ENCODE data around the gene PSMB8.

- no peak for TF ChIP-seq CTCF (IDR thresholded peaks at IDR 0.05 in 2 of 3, conservative IDR thresholded peaks at IDR 0.05 in 1 of 3; ENCODE audit: borderline replicate concordance in 1 of 3, insufficient read depth in 1 of 3, low read depth in 2 of 3, low read length in 2 of 3)
- TF ChIP-seq ZNF274 (IDR thresholded peaks at IDR 0.05; ENCODE audit: low read depth, low read length) = no peak
- TF ChIP-seq EGR1 (IDR thresholded peaks at IDR 0.05; ENCODE audit: low read depth) = no peak
- TF ChIP-seq SP1 (IDR thresholded peaks at IDR 0.05; ENCODE audit: low read depth) = no peak
- TF ChIP-seq POLR2A (IDR thresholded peaks at IDR 0.05; ENCODE audit: borderline replicate concordance, extremely low read depth, insufficient read depth, insufficient read length) = no peak
- TF ChIP-seq CEBPB (IDR thresholded peaks at IDR 0.05; ENCODE audit: low read depth) = no peak
- no peak for TF ChIP-seq REST (IDR thresholded peaks at IDR 0.05; ENCODE audit: low read depth)
- no peak for TF ChIP-seq CBX3 (IDR thresholded peaks at IDR 0.05; ENCODE audit: low read depth)
- no peak for TF ChIP-seq YY1 (IDR thresholded peaks at IDR 0.05; ENCODE audit: extremely low read depth, insufficient replicate concordance, low read depth, low read length)
- no peak for TF ChIP-seq EZH2 (IDR thresholded peaks at IDR 0.05)
- TF ChIP-seq ZBTB33 (IDR thresholded peaks at IDR 0.05; ENCODE audit: extremely low read depth, insufficient replicate concordance, low read length) = no peak
- TF ChIP-seq JUND (IDR thresholded peaks at IDR 0.05) = no peak
- TF ChIP-seq POLR2AphosphoS5 (IDR thresholded peaks at IDR 0.05; ENCODE audit: low read depth, low read length) = no peak
- TF ChIP-seq ATF3 (IDR thresholded peaks at IDR 0.05) = no peak
Measured at GRCh38 chr6:32852018-32852843, 8.4 kb upstream of the PSMB8 start.

Data from HCT116 (cell line).